Ovary (tissue), 9 donors: ENCODE data around the gene MAPT. TPM values are rescaled to one million over a fixed set of nuclear protein-coding genes. Genes with fewer than 3 reads are reported as not detected.

Source experiments
- DNase-seq, 5 donors: peaks; one replicate each; pipeline ENCODE4 v3.0.0-alpha.2; 2019 to 2020
- H3K27ac ChIP-seq, 2 donors: fragments of 200-600 bp; one replicate each; pipeline versions ENCODE4 v1.5.1 to v1.8.0; 2019 to 2022
- H3K27me3 ChIP-seq: fragments of 200-600 bp; one replicate; pipeline ENCODE4 v1.8.0; 2022
- H3K36me3 ChIP-seq: fragments of 200-600 bp; sonication (generic); one replicate; pipeline ENCODE4 v1.5.1; 2019
- H3K4me1 ChIP-seq: one replicate; pipeline ENCODE4 v1.8.1; 2013; ENCODE audit warnings: mild to moderate bottlenecking, moderate library complexity; ENCODE audit not compliant: insufficient read depth
- H3K4me3 ChIP-seq: fragments of 200-600 bp; sonication (generic); one replicate; pipeline ENCODE4 v1.5.1; 2017
- H3K9me3 ChIP-seq, 2 donors: fragments of 200-600 bp in 1 of 2; sonication (generic) in 1 of 2; one replicate each; pipeline versions ENCODE4 v1.5.1 to v1.8.1; 2013 to 2019; ENCODE audit warnings: mild to moderate bottlenecking in 1 of 2, moderate library complexity in 1 of 2
- EP300 ChIP-seq: sonication (generic); formaldehyde crosslinking; IDR thresholded peaks from one replicate; pipeline ENCODE4 v1.6.1; 2017; ENCODE audit warnings: antibody characterized with exemption
- POLR2A ChIP-seq: fragments of 450-650 bp; IDR thresholded peaks from one replicate; pipeline ENCODE4 v1.6.1; 2017; ENCODE audit warnings: antibody characterized with exemption, mild to moderate bottlenecking, moderate library complexity
- WGBS, 3 donors: extraction: QIAGEN DNeasy Blood & Tissue Kit in 1 of 3; methylation state at CpG; one replicate each; pipeline versions ENCODE4 v1.1.5 to v1.1.7; 2013 to 2017; 5-methylcytosine and 5-hydroxymethylcytosine counted together
- intact Hi-C, 4 donors: fragments of 100-400 bp; cut with DNase I; formaldehyde crosslinking; loops; one replicate each; pipeline versions ENCODE4 v1.11.0 to v1.15.1; 2022 to 2023
- polyA plus RNA-seq, 2 donors: library from polyadenylated mRNA; stranded (reverse); fragments of 200-250 nt in 1 of 2; fragments of 350-450 nt in 1 of 2; fragmentation: Illumina TruSeq in 1 of 2; extraction: RNeasy Lipid Tissue Mini Kit (QIAGEN cat#74804) in 1 of 2; gene quantifications; one replicate each; pipeline ENCODE4 v1.2.3, GENCODE V29; 2013 to 2014
- total RNA-seq, 7 donors: library from RNA; depleted of rRNA in 2 of 7; stranded (reverse); fragments of >200 nt in 2 of 7; fragmentation: NEBNext Ultra II Directional in 3 of 7; extraction: Animal tissue kit (Norgen Biotek cat#: 25700) in 3 of 7; gene quantifications; one replicate each; pipeline versions ENCODE4 v1.1.0 to v1.2.4, GENCODE V29; 2016 to 2023
- TF ChIP-seq, protein P1 (sequence below), 3 donors: fragments of 450-650 bp in 2 of 3; fragments of 200-600 bp in 1 of 3; IDR thresholded peaks; one replicate each; pipeline versions ENCODE4 v1.5.1 to v1.8.0; 2016 to 2022; ENCODE audit warnings: antibody characterized with exemption in 3 of 3, mild to moderate bottlenecking in 1 of 3
- donor health status: DM: no; HTN: no; CAD: no; lungs with moderate emphysema.
- donor health status: DM: no; HTN: no; CAD: no.
- donor health status: Bipolar disorder and iron deficiency.
- donor health status: DM: yes; HTN: yes; CAD: no.
- donor health status: DM: no; HTN: no; CAD: no.
- donor health status: DM: yes; HTN: yes; CAD: no.

Gene MAPT
- total and polyA plus RNA-seq, 9 donors = 0.40 to 2.2 (median 1.1) TPM

DNA sequence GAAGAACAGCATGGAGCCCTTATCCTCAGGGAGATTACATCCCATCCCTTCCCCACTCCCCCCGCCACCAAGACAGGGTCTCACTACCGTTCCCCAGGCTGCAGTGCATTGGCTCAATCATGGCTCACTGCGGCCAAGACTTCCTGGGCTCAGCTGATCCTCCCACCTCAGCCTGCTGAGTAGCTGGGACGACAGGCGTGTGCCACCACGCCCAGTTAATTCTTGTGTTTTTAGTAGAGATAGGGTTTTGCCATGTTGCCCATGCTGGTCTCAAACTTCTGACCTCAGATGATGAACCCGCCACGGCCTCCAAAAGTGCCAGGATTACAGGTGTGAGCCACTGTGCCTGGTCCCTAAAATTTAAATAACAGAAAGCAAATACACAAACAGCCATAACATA is 153.5 kb downstream of the MAPT start:
- TF ChIP-seq EP300 (no peak), POLR2A (no peak)
- TF ChIP-seq, protein P1, sequence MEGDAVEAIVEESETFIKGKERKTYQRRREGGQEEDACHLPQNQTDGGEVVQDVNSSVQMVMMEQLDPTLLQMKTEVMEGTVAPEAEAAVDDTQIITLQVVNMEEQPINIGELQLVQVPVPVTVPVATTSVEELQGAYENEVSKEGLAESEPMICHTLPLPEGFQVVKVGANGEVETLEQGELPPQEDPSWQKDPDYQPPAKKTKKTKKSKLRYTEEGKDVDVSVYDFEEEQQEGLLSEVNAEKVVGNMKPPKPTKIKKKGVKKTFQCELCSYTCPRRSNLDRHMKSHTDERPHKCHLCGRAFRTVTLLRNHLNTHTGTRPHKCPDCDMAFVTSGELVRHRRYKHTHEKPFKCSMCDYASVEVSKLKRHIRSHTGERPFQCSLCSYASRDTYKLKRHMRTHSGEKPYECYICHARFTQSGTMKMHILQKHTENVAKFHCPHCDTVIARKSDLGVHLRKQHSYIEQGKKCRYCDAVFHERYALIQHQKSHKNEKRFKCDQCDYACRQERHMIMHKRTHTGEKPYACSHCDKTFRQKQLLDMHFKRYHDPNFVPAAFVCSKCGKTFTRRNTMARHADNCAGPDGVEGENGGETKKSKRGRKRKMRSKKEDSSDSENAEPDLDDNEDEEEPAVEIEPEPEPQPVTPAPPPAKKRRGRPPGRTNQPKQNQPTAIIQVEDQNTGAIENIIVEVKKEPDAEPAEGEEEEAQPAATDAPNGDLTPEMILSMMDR (IDR thresholded peaks at IDR 0.05) = no peak
- 83 to 90% (median 88%) methylated on average over 8 of the region's 8 CpGs for whole genome bisulfite sequencing, 3 donors
- Histone ChIP-seq H3K4me3 (no peak overlapping the region), H3K36me3 (no peaks in the 10 kb centered on the region), H3K4me1 (peaks cover 4% of the 10 kb centered on the region), H3K27me3 (no peaks in the 10 kb centered on the region), H3K27ac (no peak overlapping the region), H3K9me3 (no peaks in the 10 kb centered on the region)
- intact Hi-C loops = loop anchor here in 3 of 4 donors (5.0 to 10.0 kb wide), 2 partner anchors 144 to 147 kb away; partner anchors contain the start of gene KANSL1 (in 3 of the 3)
- DNase-seq = no peak

DNA sequence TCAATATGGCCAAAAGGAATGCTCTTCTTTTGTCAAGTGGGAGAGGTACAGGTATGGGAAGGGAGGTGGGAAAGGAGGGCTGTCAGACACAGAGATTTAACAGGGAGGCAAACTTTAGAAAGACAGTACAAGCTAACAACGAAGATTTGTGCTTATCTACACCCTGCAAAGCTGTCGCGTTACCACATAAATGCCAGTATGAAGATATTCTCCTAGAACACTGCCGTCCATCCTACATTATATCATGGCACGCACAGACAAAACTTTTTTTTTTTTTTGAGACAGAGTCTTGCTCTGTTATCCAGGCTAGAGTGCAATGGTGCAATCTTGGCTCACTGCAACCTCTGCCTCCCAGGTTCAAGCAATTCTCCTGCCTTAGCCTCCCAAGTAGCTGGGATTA is 155.3 kb downstream of the MAPT start:
- no peaks in the 10 kb centered on the region for H3K27me3 ChIP-seq
- intact Hi-C loops = loop anchor here in 3 of 4 donors (5.0 to 10.0 kb wide), 2 partner anchors 143 to 145 kb away; partner anchors contain the start of gene KANSL1 (in 3 of the 3)
- H3K9me3 ChIP-seq = no peaks in the 10 kb centered on the region
- H3K4me1 ChIP-seq = peaks cover 2% of the 10 kb centered on the region
- no peak for DNase-seq
- WGBS, 3 donors = 90 to 96% (median 93%) methylated on average over 5 of the region's 5 CpGs
- no peak overlapping the region for H3K4me3 ChIP-seq
- no peak overlapping the region for H3K27ac ChIP-seq
- TF ChIP-seq EP300 = no peak
- TF ChIP-seq POLR2A = no peak
- TF ChIP-seq, protein P1 (IDR thresholded peaks at IDR 0.05) = no peak
- no peaks in the 10 kb centered on the region for H3K36me3 ChIP-seq

DNA sequence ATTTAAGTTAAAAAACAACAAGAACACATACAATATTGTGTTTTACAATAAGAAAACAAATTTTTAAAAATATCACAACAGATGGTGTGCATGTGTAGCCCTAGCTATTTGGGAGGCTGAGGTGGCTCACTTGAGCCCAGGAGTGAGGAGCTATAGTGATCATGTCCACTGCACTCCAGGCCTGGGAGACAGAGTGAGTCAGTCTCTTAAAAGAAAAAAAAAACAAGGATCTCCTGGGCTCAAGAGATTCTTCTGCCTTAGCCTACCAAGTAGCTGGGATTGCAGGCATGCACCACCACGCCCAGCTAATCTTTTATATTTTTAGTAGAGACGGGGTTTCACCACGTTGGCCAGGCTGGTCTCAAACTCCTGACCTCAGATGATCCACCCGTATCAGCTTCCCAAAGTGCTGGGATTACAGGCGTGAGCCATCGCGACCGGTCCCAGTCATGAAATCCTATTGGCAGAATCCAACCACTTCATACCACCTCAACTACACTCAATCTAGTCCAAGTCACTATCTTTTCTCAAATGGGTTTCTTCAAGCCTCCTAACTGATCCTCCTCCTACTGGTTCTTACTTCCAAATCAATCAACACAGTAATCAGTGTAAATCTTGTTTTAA is 159.7 kb downstream of the MAPT start:
- 93 to 95% (median 95%) methylated on average over 8 of the region's 8 CpGs for WGBS, 3 donors
- Histone ChIP-seq H3K36me3 (no peaks in the 10 kb centered on the region), H3K9me3 (no peaks in the 10 kb centered on the region), H3K4me1 (no peaks in the 10 kb centered on the region), H3K27ac (no peak overlapping the region), H3K27me3 (no peaks in the 10 kb centered on the region), H3K4me3 (no peak overlapping the region)
- intact Hi-C loops = no loop called here
- DNase-seq = no peak
- TF ChIP-seq, protein P1 (IDR thresholded peaks at IDR 0.05) = no peak
- no peak for TF ChIP-seq POLR2A
- TF ChIP-seq EP300 = no peak

DNA sequence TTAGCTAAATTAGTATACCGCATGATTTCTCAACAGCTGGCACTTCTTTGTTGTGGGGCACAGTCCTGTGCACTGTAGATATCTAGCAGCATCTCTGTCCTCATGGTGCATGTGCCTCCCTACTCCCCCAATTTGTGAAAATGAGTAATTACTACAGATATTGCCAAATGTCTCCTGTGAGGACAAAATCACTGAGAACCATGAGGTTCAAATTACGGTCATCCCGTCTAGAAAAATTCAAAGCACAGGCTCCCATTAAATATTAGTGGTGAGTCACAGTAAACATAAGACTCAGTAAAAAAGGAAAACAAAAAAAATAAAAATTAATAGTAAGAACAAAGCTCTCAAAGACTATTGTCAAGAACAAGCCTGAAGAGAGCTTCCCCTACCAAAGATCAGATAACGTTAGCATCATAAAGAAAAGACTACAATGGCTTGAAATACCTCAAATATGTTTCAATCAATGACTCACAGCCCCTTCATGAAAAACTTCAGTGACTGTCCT is 162.5 kb downstream of the MAPT start:
- Histone ChIP-seq H3K27ac (no peak overlapping the region), H3K4me3 (no peak overlapping the region), H3K27me3 (no peaks in the 10 kb centered on the region), H3K36me3 (no peaks in the 10 kb centered on the region), H3K9me3 (no peaks in the 10 kb centered on the region), H3K4me1 (no peaks in the 10 kb centered on the region)
- no peak for DNase-seq
- TF ChIP-seq EP300 (no peak), POLR2A (no peak)
- TF ChIP-seq, protein P1 (IDR thresholded peaks at IDR 0.05) = no peak
- WGBS, 3 donors = 27 to 46% (median 34%) methylated on average over 4 of the region's 4 CpGs
- intact Hi-C loops = no loop called here
